CD14-positive monocyte (primary cell): ENCODE measurements around the gene FAM120B. TPM values are rescaled to one million over a fixed set of nuclear protein-coding genes. Genes with fewer than 3 reads are reported as not detected.
A peak's percentile ranks its signal among the peaks of the same experiment; 100 is the strongest.

ENCODE experiments used
- DNase-seq, 3 donors: peaks; one replicate each; pipeline ENCODE4 v3.0.0-alpha.2; 2011 to 2022
- H2AFZ ChIP-seq: 2 replicates; pipeline ENCODE4 v1.6.0; 2012; ENCODE audit warnings: mild to moderate bottlenecking, low read depth, low read length, inconsistent platforms; ENCODE audit not compliant: insufficient read depth, poor library complexity, severe bottlenecking
- H3K27ac ChIP-seq, 2 donors: 1 replicate in 1 of 2; 2 replicates in 1 of 2; pipeline ENCODE4 v1.5.1; 2012 to 2013; ENCODE audit warnings: low read length in 2 of 2, control low read depth in 1 of 2, inconsistent platforms in 1 of 2, low read depth in 1 of 2, mild to moderate bottlenecking in 1 of 2
- H3K27me3 ChIP-seq, 2 donors: one replicate each; pipeline versions ENCODE4 v1.6.0 to v1.6.1; 2011 to 2013; ENCODE audit warnings: low read length in 2 of 2; ENCODE audit not compliant: control insufficient read depth in 2 of 2, insufficient read depth in 2 of 2
- H3K36me3 ChIP-seq, 2 donors: replicated peaks in 1 of 2; 1 replicate in 1 of 2; 2 replicates in 1 of 2; pipeline versions ENCODE4 v1.5.1 to v1.6.1; 2012 to 2013; ENCODE audit warnings: low read length in 2 of 2, control low read depth in 1 of 2, inconsistent platforms in 1 of 2, mild to moderate bottlenecking in 1 of 2; ENCODE audit not compliant: insufficient read depth in 2 of 2, control insufficient read depth in 1 of 2
- H3K4me1 ChIP-seq, 2 donors: 1 replicate in 1 of 2; 2 replicates in 1 of 2; pipeline versions ENCODE4 v1.5.1 to v1.6.1; 2012 to 2013; ENCODE audit warnings: low read length in 2 of 2, control low read depth in 1 of 2, inconsistent platforms in 1 of 2, mild to moderate bottlenecking in 1 of 2, moderate library complexity in 1 of 2; ENCODE audit not compliant: insufficient read depth in 2 of 2, control insufficient read depth in 1 of 2
- H3K4me2 ChIP-seq: replicated peaks from 2 replicates; pipeline ENCODE3; 2012; ENCODE audit warnings: low read length, moderate library complexity, mild to moderate bottlenecking; ENCODE audit not compliant: poor library complexity, severe bottlenecking; ENCODE audit errors: extremely low read depth
- H3K4me3 ChIP-seq, 3 experiments: fragments of 200-600 bp in 1 of 3; sonication (generic) in 1 of 3; replicated peaks in 1 of 3; 1 replicate in 2 of 3; 2 replicates in 1 of 3; pipeline ENCODE4 v1.5.1; 2011 to 2013; ENCODE audit warnings: low read length in 3 of 3, mild to moderate bottlenecking in 3 of 3, control low read depth in 2 of 3, low read depth in 2 of 3, inconsistent platforms in 1 of 3, moderate library complexity in 1 of 3
- H3K79me2 ChIP-seq: 2 replicates; pipeline ENCODE4 v1.6.0; 2012; ENCODE audit warnings: mild to moderate bottlenecking, control low read depth, inconsistent platforms, low read length, moderate library complexity; ENCODE audit not compliant: insufficient read depth
- H3K9ac ChIP-seq: 2 replicates; pipeline ENCODE4 v1.6.0; 2017; ENCODE audit warnings: low read length, mild to moderate bottlenecking; ENCODE audit not compliant: insufficient read depth, poor library complexity, severe bottlenecking
- H3K9me3 ChIP-seq, 2 donors: replicated peaks in 1 of 2; 1 replicate in 1 of 2; 2 replicates in 1 of 2; pipeline versions ENCODE4 v1.5.1 to v1.6.1; 2012 to 2013; ENCODE audit warnings: low read length in 2 of 2, control low read depth in 1 of 2; ENCODE audit not compliant: control insufficient read depth in 1 of 2, insufficient read depth in 1 of 2
- H4K20me1 ChIP-seq: 2 replicates; pipeline ENCODE4 v1.6.0; 2012; ENCODE audit warnings: mild to moderate bottlenecking, low read length, control low read depth, moderate library complexity; ENCODE audit not compliant: insufficient read depth
- H3K27ac Mint-ChIP-seq, 7 donors: one replicate each; pipeline ENCODE4 v1.8.0; 2020; ENCODE audit warnings: mild to moderate bottlenecking in 7 of 7, mixed read lengths in 7 of 7, moderate library complexity in 6 of 7, inconsistent platforms in 2 of 7
- H3K27me3 Mint-ChIP-seq, 3 donors: one replicate each; pipeline ENCODE4 v1.8.0; 2021 to 2022; ENCODE audit warnings: low read depth in 3 of 3, mild to moderate bottlenecking in 3 of 3, mixed read lengths in 3 of 3, moderate library complexity in 3 of 3, inconsistent platforms in 1 of 3
- H3K36me3 Mint-ChIP-seq, 2 donors: one replicate each; pipeline ENCODE4 v1.8.0; 2020; ENCODE audit warnings: mixed read lengths in 2 of 2, inconsistent platforms in 1 of 2, mild to moderate bottlenecking in 1 of 2
- H3K4me1 Mint-ChIP-seq: one replicate; pipeline ENCODE4 v1.8.0; 2020; ENCODE audit warnings: mild to moderate bottlenecking, mixed read lengths
- H3K4me3 Mint-ChIP-seq, 2 donors: one replicate each; pipeline ENCODE4 v1.8.0; 2020; ENCODE audit warnings: mild to moderate bottlenecking in 2 of 2, mixed read lengths in 2 of 2, moderate library complexity in 1 of 2
- H3K9me3 Mint-ChIP-seq, 7 donors: one replicate each; pipeline ENCODE4 v1.8.0; 2020 to 2022; ENCODE audit warnings: mixed read lengths in 7 of 7, mild to moderate bottlenecking in 6 of 7, moderate library complexity in 6 of 7, inconsistent platforms in 2 of 7
- CTCF ChIP-seq: fragments of 200-600 bp; IDR thresholded peaks from one replicate; pipeline ENCODE4 v1.8.0; 2022; ENCODE audit warnings: antibody characterized with exemption, mild to moderate bottlenecking
- WGBS: methylation state at CpG from one replicate; pipeline ENCODE4 v1.1.5; 2013; ENCODE audit warnings: missing lambda C conversion rate; ENCODE audit not compliant: insufficient coverage; 5-methylcytosine and 5-hydroxymethylcytosine counted together
- intact Hi-C, 2 donors: fragments of 100-400 bp; cut with micrococcal nuclease; formaldehyde crosslinking; loops; one replicate each; pipeline versions ENCODE4 v1.15.0 to v1.15.1; 2023
- polyA plus RNA-seq, 3 donors: library from polyadenylated mRNA; depleted of rRNA in 1 of 3; unstranded in 2 of 3; stranded (reverse) in 1 of 3; fragments of 300-500 nt in 2 of 3; fragments of >200 nt in 1 of 3; fragmentation: Illumina TruSeq in 2 of 3; gene quantifications; 1 replicate in 2 of 3; 2 replicates in 1 of 3; pipeline ENCODE4 v1.2.3, GENCODE V29; 2012 to 2021

Gene FAM120B
- polyA plus RNA-seq, 3 donors = 10.6 to 20.2 (median 11.2) TPM

- peaks cover 9% of the 10 kb centered on the region for H4K20me1 ChIP-seq
- H3K79me2 ChIP-seq = no peaks in the 10 kb centered on the region
- no peak overlapping the region for H3K4me2 ChIP-seq
- WGBS = 95% methylated on average over 4 of the region's 5 CpGs
- Mint-ChIP-seq H3K36me3 (peaks cover 87 to 94% of the 10 kb centered on the region in 2 donors), H3K27me3 (no peaks in the 10 kb centered on the region), H3K9me3 (no peaks in the 10 kb centered on the region), H3K4me1 (no peaks in the 10 kb centered on the region), H3K4me3 (no peak overlapping the region), H3K27ac (no peak overlapping the region)
- H3K9ac ChIP-seq = no peak overlapping the region
- no peak overlapping the region for H3K27ac ChIP-seq
- TF ChIP-seq CTCF = no peak
- intact Hi-C loops = no loop called here
- H3K27me3 ChIP-seq = no peaks in the 10 kb centered on the region
- H2AFZ ChIP-seq = no peak overlapping the region
- H3K4me1 ChIP-seq = no peaks in the 10 kb centered on the region
- no peak overlapping the region for H3K4me3 ChIP-seq
- no peaks in the 10 kb centered on the region for H3K9me3 ChIP-seq
- DNase-seq = no peak
- peaks cover 74 to 98% of the 10 kb centered on the region in 2 donors for H3K36me3 ChIP-seq
Measured at GRCh38 chr6:170363255-170363654, 56.7 kb downstream of the FAM120B start.

GRCh38 chr6:170365121-170365520 lies 58.6 kb downstream of the FAM120B start:
- intact Hi-C loops = no loop called here
- Mint-ChIP-seq H3K4me3 (no peak overlapping the region), H3K4me1 (no peaks in the 10 kb centered on the region), H3K9me3 (no peaks in the 10 kb centered on the region), H3K27ac (peak overlapping the region in 1 of 7 donors; percentile 41), H3K36me3 (peaks cover 78 to 89% of the 10 kb centered on the region in 2 donors), H3K27me3 (no peaks in the 10 kb centered on the region)
- H3K9me3 ChIP-seq = no peaks in the 10 kb centered on the region
- 100% methylated on average over 3 of the region's 4 CpGs for WGBS
- peaks cover 62 to 98% of the 10 kb centered on the region in 2 donors for H3K36me3 ChIP-seq
- no peak overlapping the region for H3K27ac ChIP-seq
- H3K9ac ChIP-seq = no peak overlapping the region
- no peak for TF ChIP-seq CTCF
- DNase-seq = no peak
- H3K79me2 ChIP-seq = no peaks in the 10 kb centered on the region
- no peak overlapping the region for H3K4me3 ChIP-seq
- H4K20me1 ChIP-seq = peaks cover 9% of the 10 kb centered on the region
- no peaks in the 10 kb centered on the region for H3K27me3 ChIP-seq
- H3K4me1 ChIP-seq = no peaks in the 10 kb centered on the region
- H3K4me2 ChIP-seq = no peak overlapping the region
- no peak overlapping the region for H2AFZ ChIP-seq
